NK-92 (cell line): ENCODE results near the gene NMNAT1.
"Not testable (repeated sequence)": the region's sequence is repeated elsewhere in the genome, so short reads cannot be mapped to it uniquely, and the experiment has no call there.

Source experiments
- DNase-seq: peaks from one replicate; lab custom pipeline; 2025; ENCODE audit not compliant: unreplicated experiment; lab: John Stamatoyannopoulos, UW

NMNAT1 gene

DNA sequence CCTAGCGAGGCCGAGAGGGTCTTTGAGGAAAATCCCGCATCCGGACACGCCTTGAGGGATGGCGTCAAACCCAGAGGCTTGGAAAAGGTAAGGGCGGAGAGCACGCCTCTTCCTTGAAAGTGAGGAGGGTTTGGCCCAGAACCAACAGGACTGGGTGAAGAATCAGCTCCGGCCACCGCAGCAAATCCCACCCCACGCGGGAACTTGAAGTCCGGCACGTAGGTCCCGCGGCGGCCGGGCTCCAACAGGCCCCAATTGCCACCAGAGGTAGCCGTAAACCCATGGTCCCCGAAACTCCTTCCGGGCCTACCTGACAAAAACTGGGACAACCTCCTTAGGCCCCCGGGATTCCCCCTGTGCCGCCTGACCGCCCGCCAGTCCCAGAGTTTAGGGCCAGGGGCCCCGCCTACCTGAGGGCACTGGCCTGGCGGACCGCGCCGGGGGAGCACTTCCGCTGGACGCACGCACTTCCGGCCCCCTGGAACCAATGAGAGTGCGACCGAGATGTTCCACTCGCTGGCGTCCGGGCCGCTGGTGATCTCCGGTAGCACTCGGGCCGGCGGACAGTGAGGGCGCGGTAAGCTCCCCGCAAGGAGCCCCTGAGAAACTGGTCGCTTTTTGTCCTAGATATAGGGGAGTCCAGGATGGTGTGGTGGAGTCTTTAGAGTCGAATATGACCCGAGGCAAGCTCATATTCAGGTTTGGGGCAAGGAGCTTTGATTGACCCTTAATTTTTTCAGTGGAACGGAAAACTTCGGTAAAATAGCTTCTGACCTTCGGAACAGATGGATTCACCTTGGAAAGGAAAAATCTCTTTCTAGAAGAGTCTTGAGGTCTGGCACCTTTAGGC, at the start of gene NMNAT1, which contains the start of gene LZIC:
Gene NMNAT1, plus strand, starts transcription at position 537 of the 850 bp plus-strand sequence. CDS start 28,599 bp downstream, outside the sequence.
Gene LZIC, minus strand, starts transcription at position 453 of the 850 bp plus-strand sequence. CDS start 6,772 bp downstream, outside the sequence.
- DNase-seq, result peak; percentile 20

DNA sequence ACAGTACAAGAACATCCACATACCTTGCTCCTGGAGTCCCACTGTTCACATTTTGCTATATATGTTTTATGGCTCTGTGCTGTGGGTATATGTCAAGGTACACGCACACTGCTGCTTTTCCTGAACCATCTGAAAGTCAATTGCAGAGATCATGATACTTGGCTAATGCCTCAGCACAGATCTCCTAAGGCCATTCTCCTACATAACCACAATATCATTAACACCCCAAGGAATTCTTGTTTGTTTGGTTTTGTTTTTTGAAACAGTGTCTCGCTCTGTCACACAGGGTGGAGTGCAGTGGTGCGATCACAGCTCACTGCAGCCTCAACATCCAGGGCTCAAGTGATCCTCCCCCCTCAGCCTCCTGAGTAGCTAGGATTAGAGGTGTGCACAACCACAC, 49.2 kb upstream of the NMNAT1 start:
- DNase-seq, result no peak

DNA sequence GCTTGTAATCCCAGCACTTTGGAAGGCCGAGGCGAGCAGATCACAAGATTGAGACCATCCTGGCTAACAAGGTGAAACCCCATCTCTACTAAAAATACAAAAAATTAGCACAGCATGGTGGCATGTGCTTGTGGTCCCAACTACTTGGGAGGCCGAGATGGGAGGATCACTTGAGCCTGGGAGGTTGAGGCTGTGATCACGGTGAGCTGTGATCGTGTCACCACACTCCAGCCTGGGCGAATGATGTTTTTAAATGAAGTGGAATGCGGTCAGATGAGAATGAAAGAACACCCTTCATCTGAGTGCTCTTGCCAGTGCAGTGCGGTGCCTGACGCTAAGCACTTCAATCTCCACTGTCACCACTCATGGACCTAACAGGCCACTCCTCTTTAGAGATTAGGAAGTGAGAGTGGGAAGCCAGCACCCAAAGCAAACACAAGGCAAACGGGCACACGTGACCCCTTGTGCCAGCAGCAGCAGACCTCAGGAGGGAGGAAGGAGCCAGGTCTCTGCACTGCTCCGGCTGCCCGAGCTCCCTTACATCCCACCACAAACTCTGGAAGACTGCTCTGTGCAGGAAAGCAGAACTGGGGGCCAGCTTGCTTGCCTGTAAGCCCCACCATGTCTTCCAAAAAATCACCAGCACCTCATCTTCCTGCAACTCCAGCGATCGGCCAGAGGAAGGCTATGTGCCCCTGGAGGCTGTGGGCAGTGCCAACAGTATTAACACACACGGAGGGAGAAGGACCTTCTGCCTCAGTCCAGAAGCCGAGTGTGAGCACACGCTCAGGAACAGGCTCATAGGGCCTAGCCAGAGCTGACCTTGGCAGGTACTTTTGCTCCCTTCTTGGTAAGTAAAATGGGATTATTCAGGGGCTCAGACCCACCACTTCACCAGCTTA, 42.9 kb upstream of the NMNAT1 start:
- no peak for DNase-seq

DNA sequence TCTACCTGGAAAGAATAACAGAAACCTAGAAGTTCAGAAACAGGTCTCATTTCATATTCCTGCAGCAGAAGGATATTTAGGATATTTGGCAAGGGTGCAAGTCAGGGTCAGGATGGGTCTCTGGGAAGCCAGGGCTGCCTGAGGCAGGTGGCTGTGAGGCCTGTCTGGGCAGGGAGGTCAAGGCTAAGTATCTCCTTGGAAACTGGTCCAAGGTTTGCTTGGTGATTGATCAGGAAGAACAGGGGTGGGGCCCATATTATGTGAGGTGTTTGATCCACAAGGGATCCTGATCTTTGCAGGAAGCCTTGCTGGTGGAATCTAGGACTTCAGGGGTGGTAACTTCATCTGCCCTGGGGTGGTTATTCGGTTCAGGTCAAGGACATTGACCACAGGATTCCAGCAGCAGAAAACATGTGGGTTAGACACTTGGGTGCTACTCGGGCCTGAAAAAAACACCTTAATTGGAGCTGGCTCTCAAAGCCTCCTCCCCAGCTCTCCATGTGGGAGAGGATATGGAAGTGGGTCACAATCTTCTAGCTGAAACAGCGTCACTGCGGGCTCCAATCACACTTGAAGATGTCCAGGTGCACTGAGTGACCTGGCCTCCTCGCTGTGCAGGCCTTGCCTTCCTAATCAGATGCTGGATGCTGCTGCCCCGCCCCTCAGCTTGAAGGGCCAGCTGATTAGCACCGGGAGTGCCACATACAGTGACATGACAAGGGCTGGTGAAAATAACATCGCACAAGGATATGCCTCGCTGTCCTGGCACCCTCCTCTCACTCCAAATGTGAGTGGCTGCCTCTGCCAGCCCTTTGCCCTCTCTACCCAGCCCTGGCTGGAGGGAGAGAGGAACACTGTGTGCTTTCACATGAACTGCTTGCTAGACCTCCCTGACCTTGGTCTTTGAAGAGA, 41.9 kb upstream of the NMNAT1 start:
- no peak for DNase-seq

DNA sequence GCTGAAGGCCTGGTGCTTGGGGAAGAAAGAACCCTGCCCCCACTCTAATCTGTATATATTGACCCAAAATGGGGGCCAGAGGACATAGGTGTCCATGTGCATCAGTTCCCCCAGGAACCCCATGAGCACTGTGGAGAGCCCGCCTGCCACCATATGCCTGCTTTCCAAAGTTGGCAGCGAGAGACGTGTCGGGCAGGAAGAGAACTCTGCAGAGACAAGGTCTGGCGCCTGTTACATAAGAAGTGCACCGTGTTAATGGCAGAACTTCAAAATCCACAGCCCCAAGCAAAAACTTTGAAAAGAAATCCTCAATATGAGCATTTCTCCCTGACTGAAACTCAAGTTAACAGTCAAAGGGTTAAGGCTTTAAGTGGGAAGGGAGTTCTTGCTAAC, 41.2 kb upstream of the NMNAT1 start:
- no peak for DNase-seq

DNA sequence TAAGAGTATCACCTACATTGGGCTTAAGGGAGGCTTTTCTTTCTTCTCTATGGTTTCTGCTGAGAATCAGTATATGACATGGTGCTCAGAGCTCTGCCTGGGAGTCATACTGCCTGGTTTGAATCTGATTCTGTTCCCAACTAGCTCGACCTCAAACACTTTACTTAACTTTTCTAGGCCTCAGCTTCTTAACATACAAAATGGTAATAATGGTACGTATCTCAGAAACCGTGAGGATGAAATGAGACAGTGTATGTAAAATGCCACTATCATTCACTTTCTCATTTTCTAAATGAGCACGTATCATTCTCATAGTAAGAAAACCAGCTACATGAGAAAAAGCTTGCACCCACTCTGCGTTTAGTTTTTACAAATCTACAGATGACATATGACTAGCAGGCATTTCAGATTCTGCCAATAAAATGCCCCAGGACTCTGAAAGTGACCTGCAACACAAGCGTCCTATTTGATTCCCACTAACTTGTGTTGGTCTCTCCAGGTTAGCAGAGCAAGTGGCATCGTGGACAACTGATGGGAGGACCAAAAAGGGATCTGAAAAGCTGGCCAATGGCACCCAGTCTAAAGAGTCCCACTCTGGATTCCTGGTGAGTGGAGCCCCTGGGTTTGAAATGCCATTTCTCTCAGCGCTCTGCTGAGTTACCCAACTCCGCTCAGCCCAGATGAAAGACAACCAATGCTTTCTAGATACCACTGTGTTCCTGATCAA, 39.3 kb upstream of the NMNAT1 start:
- DNase-seq, result no peak

DNA sequence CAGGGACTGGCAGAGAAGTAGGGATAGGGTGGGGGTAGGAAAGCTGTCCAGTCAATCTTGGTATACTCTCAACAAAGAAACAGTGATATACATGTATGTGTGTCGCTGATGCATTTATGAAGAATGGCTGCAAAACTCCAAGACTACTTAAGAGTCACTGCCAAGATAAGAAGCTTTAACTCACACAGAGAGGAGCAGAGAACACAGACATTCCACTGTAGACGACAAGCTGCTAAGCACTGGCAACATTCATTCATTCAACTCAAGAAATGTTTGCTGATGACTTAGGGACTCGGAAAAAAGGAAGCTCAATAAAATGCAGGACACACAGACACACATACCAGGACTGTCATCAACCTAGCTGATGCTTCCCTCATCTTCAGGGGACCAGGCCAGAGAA, 38.7 kb upstream of the NMNAT1 start:
- no peak for DNase-seq

DNA sequence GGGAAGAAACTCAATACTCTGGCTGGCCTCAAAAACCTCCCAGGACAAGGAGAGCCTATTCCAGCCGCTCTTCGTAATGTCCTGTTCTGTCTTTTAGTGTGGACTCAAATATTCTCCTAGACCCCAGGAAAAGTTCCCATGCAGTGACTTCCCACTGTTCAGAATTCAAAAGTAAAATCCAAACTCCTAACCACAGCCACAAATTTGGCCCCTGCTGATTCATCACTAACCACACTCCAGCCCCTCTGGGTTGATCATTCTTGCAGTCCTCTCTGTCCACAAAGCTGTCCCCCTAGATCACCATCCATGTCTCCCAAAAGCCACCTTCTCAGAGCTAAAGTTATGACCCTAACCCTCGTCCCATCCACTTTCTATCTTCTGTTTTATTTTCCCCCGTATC, 38.3 kb upstream of the NMNAT1 start:
- DNase-seq, result no peak

DNA sequence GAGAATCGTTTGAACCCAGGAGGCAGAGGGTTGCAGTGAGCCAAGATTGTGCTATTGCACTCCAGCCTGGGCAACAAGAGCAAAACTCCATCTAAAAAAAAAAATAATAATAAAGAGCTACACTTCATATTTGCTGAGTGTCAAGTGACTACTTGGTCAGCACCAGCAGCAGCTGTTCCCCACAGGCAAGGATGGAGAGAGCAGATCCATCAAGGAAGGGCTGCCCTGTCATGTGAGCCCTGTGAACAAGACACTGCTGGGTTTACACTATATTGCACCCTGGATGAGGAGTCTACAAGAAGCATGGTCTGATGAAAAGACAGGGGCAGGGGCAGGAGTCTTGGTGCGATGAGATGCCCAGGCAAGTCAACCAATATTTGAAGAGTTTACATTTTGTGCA, 36.8 kb upstream of the NMNAT1 start:
- DNase-seq, result no peak

DNA sequence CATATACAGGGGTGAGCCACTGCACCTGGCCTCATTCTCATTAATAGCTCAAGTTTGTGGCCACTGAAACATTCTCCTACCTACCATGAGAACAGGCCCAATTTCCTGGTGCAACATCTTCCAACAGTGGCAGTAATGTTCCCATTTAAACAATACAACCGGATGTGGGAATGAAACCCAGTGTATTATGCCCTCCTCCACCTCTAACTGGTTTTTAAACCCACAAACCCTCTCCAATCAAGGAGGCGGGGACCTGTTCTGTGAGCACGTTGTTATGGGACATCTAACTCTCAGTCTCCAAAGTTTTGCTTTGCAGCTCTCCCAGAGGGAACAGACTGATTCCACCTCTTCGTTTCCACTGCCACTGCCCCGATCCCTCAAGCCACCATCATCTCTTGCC, 35.8 kb upstream of the NMNAT1 start:
- no peak for DNase-seq

DNA sequence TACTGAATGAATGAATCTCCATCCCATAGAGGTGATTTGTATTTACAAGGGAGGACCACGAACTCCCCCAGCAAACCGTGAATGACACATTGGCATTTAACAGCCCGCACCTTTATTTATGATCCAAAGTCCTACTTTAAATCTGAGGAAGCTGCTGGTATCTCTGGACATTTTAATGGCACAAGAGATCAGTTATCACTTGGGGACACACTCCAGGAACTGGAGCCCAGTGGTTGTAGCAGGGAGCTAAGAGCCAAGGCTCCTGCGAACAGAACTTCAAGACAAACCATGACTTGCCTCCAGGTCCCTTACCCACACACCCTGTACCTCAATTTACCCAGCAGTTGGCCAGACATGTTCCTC, 34.4 kb upstream of the NMNAT1 start:
- no peak for DNase-seq

DNA sequence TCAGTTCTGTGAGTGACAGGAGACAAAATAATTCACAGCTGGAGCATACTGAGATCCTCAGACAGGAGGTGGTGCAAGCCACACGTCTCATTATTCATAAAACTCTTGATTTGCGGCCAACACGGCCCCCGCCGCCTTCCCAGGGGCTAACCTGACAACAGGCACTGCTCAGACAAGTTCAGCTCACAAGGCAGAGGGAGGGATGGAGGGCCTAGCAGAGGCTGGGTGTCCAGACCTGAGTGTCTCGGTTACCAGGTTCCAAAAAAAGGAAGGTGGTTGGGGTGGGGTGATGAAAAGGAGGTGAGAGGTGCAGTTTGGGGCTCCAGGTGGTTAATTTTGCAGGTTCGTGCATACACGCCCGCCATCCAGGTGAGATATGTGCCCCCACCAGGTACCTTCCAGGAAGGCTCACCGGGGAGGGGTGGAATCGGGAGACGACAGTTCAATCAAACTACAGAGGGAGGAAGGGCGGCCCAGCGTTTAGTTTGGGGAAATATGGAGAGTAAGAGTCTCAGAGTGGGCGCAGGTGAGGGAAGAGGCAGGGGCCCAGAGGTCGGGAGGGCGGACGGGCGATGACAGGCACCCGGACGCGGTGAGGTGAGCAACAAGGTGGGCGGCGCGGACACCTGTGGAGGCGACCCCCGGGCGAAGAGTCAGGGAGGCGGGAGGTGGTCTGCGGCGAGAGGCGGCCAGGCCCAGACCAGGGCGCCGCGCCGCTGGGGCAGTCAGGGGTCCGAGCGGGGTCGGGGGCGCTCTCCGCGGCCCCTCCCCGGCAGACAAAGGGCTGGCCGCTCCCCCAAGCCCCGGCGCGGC, 33.8 kb upstream of the NMNAT1 start:
- DNase-seq, result no peak

DNA sequence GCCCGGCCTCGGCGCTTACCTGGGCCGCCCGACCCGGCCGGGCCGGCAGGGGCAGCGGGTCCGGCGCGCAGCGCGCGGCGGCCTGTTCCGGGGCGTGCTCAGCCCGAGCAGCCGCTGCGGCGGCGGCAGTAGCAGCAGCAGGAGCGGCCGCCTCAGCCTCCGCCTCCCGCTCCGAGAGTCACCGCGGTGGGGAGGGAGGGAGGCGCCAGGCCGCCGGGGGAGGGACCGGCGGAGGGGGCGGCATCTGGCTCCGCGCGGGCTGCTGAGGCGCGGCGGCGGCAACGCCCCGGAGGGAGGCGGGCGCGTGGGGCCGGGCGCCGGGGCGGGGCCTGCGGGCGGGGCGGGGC, 33.2 kb upstream of the NMNAT1 start, which contains the start of gene CTNNBIP1:
Gene CTNNBIP1, minus strand, starts transcription at position 194 of the 347 bp plus-strand sequence. CDS start 38,205 bp downstream, outside the sequence.
- DNase-seq, result no peak

DNA sequence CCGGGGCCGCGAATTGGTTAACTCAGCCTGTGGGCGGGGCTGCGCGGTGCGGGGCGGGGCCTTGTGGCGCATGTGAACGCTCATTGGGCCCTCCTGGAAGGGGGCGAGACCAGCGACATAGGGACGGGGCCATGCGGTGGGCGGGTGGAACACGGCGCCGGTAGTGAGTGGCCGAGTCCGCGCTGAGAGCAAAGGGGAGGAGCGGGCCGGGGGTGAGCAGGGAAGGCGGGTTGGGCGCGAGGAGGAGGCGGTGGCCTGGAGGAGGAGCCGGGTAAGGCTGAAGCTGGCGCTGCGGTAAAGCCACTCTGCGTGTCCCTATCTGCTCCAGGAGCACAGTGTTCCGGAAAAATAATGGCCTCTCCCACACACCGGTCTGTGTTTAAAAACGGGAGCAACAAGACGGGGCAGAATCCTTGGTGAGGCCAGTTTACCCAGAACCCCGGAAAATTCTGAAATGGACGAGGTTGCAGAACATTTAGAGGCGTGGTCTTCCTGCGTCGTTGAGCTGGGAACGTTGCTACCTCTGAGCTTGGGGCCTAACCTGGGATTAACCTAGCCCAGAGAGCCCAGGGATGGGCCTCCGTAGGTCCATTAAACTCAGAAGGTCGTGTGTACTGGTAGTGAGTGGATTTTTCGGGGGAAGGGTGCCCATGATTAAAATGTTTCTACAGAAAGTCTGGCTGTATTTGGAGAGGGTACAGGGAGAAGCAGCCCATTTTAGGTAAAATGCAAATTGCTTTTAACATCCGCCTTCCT, 32.7 kb upstream of the NMNAT1 start:
- DNase-seq, result peak; percentile 98

DNA sequence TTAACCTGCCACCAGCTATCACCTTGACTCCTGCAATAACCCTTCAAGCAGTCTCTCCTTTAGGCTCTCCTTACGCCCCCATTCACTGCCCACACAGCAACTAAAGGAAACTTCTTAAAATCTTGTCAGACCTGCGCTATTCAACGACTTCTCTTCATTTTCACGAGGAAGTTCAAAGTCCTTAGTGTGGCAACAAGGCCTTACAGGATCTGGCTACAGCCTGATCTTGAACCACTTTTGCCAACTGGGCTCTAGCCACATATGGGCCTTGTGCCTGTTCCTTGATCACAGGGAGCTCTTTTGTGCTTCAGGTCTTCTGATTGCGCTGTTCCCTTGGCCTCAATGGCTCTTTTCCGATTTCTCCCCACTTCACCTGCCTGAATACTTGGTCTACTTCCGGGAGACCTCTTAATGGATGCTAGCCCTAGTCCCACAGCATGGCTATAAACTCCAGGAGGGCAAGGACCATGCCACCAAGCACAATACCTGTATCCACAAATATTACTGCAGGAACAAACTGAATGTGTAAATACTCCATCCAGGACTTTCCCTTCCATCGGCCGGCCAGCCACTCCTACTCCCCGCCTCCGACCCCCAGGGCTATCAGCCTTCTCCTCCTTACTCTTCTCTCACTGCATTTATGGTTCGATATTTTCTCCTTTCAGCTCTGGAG, 30.9 kb upstream of the NMNAT1 start:
- DNase-seq, result no peak

DNA sequence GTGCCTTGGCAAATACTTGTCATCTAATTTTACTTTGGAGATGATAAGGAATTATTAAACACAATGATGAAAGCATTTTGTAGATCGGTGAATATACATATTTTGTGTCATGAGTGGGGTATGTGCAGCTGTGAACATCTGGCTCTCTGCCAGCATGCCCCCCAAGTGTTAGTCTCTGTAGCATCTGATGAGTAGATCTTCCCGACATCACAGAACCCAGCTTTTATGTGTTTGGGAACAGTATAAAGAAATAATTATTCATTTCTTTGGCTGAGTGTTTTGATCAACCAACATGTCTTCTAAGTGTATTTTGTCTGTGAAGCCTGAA, 28.7 kb upstream of the NMNAT1 start:
- DNase-seq, result no peak

DNA sequence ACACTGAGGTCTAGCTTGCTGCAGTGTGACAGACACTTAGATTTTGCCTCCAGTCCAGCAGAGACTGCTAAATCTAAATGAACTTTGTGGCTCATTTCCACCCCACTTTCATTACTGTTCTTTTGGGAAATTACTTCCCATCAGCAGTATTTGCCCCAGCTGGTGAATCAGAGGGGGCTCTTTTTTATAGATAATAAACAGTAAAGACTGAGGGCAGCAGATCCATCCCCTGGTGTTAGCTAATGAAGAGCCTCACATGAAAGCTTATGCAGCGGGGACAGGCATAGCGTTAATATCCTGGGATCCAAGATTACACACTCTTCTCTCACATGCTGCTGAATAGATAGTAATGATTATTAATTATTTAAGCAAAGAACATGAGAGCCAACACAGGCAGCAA, 26.8 kb upstream of the NMNAT1 start:
- DNase-seq, result no peak

DNA sequence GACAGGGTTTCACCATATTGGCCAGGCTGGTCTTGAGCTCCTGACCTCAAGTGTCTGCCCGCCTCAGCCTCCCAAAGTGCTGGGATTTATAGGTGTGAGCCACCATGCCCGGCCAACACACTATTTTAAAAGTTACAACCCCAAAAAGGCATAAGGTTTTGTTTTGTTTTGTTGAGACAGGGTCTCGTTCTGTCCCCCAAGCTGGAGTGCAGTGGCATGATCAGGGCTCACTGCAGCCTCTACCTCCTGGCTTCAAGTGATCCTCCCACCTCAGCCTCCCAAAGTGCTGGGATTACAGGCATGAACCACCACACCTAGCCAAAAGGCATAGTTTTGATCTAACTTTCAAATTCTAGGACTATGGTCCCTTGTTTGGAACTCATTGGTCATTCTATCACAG, 25.8 kb upstream of the NMNAT1 start:
- not testable (repeated sequence) for DNase-seq
